Retinal pigment epithelial cell (primary cell): ENCODE data around the gene FGFR2.

Source experiments
- DNase-seq: peaks from one replicate; pipeline ENCODE4 v3.0.0-alpha.2; 2010; ENCODE audit warnings: low read depth
- H3K4me3 ChIP-seq: 2 replicates; pipeline ENCODE4 v1.5.1; 2011; ENCODE audit warnings: mild to moderate bottlenecking, low read length, control low read depth, moderate library complexity
- CTCF ChIP-seq: conservative IDR thresholded peaks from 2 replicates; pipeline ENCODE4 v1.5.1; 2011; ENCODE audit warnings: low read depth, low read length, control low read depth, inconsistent platforms

The FGFR2 gene

GRCh38 chr10:121577568-121577967 lies 20.7 kb downstream of the FGFR2 start:
- DNase-seq = no peak
- no peak for TF ChIP-seq CTCF
- H3K4me3 ChIP-seq = no peak overlapping the region

- no peak overlapping the region for H3K4me3 ChIP-seq
- TF ChIP-seq CTCF = no peak
- no peak for DNase-seq
Measured at GRCh38 chr10:121576139-121576538, 22.1 kb downstream of the FGFR2 start.

GRCh38 chr10:121574519-121575166 lies 23.6 kb downstream of the FGFR2 start:
- no peak for TF ChIP-seq CTCF
- no peak for DNase-seq
- H3K4me3 ChIP-seq = no peak overlapping the region

- DNase-seq = no peak
- TF ChIP-seq CTCF = no peak
- no peak overlapping the region for H3K4me3 ChIP-seq
Measured at GRCh38 chr10:121573538-121573941, 24.7 kb downstream of the FGFR2 start.

GRCh38 chr10:121572859-121573537 lies 25.2 kb downstream of the FGFR2 start:
- DNase-seq = no peak
- no peak overlapping the region for H3K4me3 ChIP-seq
- no peak for TF ChIP-seq CTCF

- no peak for TF ChIP-seq CTCF
Measured at GRCh38 chr10:121570315-121570714, 27.9 kb downstream of the FGFR2 start.

GRCh38 chr10:121568275-121568674 lies 30.0 kb downstream of the FGFR2 start:
- DNase-seq = no peak
- no peak overlapping the region for H3K4me3 ChIP-seq
- TF ChIP-seq CTCF = no peak

More at GRCh38 chr10:121570315-121570714, 27.9 kb downstream of the FGFR2 start:
- DNase-seq = no peak
- H3K4me3 ChIP-seq = no peak overlapping the region
